AG04450 (cell line): Measurements from ENCODE around the gene CACNA1D. TPM values are rescaled to one million over a fixed set of nuclear protein-coding genes. Genes with fewer than 3 reads are reported as not detected.

ENCODE experiments used
- CTCF ChIA-PET: fragments of 300-600, 350-600 bp; formaldehyde crosslinking; extraction: SDS; loops from one replicate; lab custom pipeline; 2022; ENCODE audit warnings: antibody characterized with exemption, inconsistent platforms; lab: Charles Lee
- POLR2A ChIA-PET: fragments of 350-600 bp; formaldehyde crosslinking; extraction: SDS; loops from one replicate; lab custom pipeline; 2021; ENCODE audit warnings: antibody characterized with exemption, inconsistent platforms; lab: Yijun Ruan, JAX
- DNase-seq: peaks from one replicate; pipeline ENCODE4 v3.0.0-alpha.2; 2011; ENCODE audit warnings: low read depth, low spot score
- H3K27ac ChIP-seq: one replicate; pipeline ENCODE4 v1.5.1; 2012; ENCODE audit warnings: low read depth, low read length, control low read depth
- H3K27me3 ChIP-seq: one replicate; pipeline ENCODE4 v1.6.0; 2012; ENCODE audit warnings: low read length; ENCODE audit not compliant: control insufficient read depth, insufficient read depth
- H3K4me3 ChIP-seq: 2 replicates; pipeline ENCODE4 v1.5.1; 2011; ENCODE audit warnings: mild to moderate bottlenecking, low read depth, low read length, control low read depth
- H3K9me3 ChIP-seq: 2 replicates; pipeline ENCODE4 v1.5.1; 2012; ENCODE audit warnings: low read length; ENCODE audit not compliant: control insufficient read depth, insufficient read depth
- polyA plus RNA-seq: library from polyadenylated mRNA; depleted of rRNA; stranded (reverse); fragments of >200 nt; gene quantifications from 2 replicates; pipeline ENCODE4 v1.2.3, GENCODE V29; 2011
- TF ChIP-seq, protein P1 (sequence below): IDR thresholded peaks from 2 replicates; pipeline ENCODE4 v1.5.1; 2011; ENCODE audit warnings: low read depth, low read length, control low read depth, inconsistent platforms

The CACNA1D gene
- polyA plus RNA-seq, 1 experiment = 0.07 TPM

DNA sequence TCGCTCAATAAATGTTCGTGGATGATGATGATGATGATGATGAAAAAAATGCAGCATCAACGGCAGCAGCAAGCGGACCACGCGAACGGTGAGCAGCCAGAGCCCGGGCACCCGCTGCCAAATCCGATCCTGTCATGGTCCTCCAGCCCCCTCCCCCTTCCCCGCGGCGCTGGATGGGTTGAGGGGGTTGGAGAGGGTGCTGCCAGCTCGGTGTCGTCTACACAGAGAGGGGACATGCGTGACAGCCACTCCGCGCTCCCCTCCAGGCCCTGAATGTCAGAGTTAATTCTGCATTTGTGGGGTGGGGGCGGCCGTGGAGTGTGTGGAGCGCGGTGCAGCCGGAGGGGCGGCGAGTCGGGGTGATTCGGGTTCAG is 722 bp downstream of the CACNA1D start:
- POLR2A ChIA-PET = no interaction called here
- CTCF ChIA-PET = no interaction called here
- Histone ChIP-seq H3K27ac (no peak overlapping the region), H3K27me3 (peaks cover 46% of the 10 kb centered on the region), H3K9me3 (no peaks in the 10 kb centered on the region; the same call in 1 of the 2 replicates), H3K4me3 (no peak overlapping the region)
- DNase-seq = no peak
- TF ChIP-seq, protein P1, sequence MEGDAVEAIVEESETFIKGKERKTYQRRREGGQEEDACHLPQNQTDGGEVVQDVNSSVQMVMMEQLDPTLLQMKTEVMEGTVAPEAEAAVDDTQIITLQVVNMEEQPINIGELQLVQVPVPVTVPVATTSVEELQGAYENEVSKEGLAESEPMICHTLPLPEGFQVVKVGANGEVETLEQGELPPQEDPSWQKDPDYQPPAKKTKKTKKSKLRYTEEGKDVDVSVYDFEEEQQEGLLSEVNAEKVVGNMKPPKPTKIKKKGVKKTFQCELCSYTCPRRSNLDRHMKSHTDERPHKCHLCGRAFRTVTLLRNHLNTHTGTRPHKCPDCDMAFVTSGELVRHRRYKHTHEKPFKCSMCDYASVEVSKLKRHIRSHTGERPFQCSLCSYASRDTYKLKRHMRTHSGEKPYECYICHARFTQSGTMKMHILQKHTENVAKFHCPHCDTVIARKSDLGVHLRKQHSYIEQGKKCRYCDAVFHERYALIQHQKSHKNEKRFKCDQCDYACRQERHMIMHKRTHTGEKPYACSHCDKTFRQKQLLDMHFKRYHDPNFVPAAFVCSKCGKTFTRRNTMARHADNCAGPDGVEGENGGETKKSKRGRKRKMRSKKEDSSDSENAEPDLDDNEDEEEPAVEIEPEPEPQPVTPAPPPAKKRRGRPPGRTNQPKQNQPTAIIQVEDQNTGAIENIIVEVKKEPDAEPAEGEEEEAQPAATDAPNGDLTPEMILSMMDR = no peak

DNA sequence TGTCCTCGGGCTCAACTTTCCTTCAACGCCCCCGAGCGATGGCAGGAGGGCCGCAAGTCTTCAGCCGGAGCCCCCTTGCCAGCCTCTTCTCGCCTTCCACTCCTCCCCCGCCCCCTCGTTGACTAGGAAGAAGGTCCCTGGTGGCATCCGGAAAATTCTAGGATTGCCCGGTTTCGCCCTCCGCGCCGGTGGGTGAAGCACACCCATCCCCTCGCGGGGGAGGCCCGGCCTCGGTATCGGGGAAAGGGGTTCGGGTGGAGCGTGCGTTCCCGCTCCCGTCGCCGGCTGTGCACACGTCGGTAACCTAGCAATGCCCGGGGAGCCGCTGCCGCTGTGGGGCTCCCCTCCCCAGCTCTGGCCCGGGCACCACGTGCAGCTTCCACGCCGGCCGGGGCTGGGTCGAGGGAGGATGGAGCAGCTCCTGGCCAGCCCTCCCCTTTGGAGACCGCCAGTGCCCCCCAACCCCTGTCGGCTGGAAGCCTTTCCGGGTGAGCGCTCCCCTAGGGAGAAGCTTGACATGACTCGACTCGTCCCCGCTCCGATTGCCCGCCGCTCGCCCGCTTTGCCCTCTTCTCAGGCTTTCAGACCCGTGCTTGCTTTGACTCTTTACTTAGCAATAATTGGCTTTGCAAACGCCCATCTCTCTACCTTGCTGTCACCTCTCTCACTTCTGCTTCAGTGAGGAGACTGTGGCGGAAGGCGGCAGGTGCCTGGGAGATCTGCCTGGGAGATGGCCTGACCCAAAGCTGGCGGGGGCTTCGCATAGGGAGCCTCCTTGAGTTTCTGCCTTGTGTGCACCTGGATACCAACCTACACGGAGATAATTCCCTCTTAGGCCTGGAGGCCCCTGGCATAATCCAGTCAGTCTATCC is 1.3 kb downstream of the CACNA1D start:
- peaks cover 46% of the 10 kb centered on the region for H3K27me3 ChIP-seq
- no peak overlapping the region for H3K4me3 ChIP-seq
- no peak overlapping the region for H3K27ac ChIP-seq
- no peaks in the 10 kb centered on the region; the same call in 1 of the 2 replicates for H3K9me3 ChIP-seq
- DNase-seq = no peak
- TF ChIP-seq, protein P1 = no peak
- CTCF ChIA-PET = interaction anchor here (1.4 kb wide), 1 partner anchor 197 kb away, joined by 3 read pairs; no protein-coding TSS in a partner anchor
- POLR2A ChIA-PET = no interaction called here

DNA sequence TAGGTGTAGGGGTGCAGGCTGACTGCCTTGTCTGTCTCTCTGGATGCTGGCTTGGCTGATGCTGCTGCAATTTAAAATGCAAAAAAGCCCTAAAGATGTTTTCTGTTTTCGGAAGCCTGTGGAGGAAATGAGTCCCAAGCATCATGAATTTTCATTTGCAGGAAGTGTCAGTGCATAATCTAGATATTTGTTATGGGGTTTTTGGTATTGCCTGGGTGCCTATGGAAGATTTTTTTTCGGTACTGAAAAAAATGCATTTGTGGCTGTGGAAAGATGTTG is 1.9 kb downstream of the CACNA1D start:
- DNase-seq = no peak
- no peak overlapping the region for H3K4me3 ChIP-seq
- H3K27ac ChIP-seq = no peak overlapping the region
- peaks cover 46% of the 10 kb centered on the region for H3K27me3 ChIP-seq
- TF ChIP-seq, protein P1 = no peak
- ChIA-PET POLR2A (no interaction called here), CTCF (interaction anchor here (1.4 kb wide), 1 partner anchor 197 kb away, joined by 3 read pairs; no protein-coding TSS in a partner anchor)
- no peaks in the 10 kb centered on the region; the same call in 1 of the 2 replicates for H3K9me3 ChIP-seq

DNA sequence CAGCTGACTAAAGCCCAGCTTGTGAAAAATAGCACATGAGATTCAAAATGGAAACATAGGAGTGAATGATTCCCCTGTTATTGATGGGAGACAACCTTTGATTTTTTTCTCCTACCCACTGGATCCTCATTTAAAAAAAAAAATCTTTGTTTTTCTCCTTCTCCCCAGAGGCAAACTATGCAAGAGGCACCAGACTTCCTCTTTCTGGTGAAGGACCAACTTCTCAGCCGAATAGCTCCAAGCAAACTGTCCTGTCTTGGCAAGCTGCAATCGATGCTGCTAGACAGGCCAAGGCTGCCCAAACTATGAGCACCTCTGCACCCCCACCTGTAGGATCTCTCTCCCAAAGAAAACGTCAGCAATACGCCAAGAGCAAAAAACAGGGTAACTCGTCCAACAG is 2.6 kb downstream of the CACNA1D start:
- ChIA-PET POLR2A (no interaction called here), CTCF (interaction anchor here (1.4 kb wide), 1 partner anchor 198 kb away, joined by 3 read pairs; no protein-coding TSS in a partner anchor)
- no peak overlapping the region for H3K27ac ChIP-seq
- TF ChIP-seq, protein P1 = no peak
- no peak overlapping the region for H3K4me3 ChIP-seq
- no peak for DNase-seq
- peaks cover 46% of the 10 kb centered on the region for H3K27me3 ChIP-seq
- H3K9me3 ChIP-seq = no peaks in the 10 kb centered on the region; the same call in 1 of the 2 replicates

DNA sequence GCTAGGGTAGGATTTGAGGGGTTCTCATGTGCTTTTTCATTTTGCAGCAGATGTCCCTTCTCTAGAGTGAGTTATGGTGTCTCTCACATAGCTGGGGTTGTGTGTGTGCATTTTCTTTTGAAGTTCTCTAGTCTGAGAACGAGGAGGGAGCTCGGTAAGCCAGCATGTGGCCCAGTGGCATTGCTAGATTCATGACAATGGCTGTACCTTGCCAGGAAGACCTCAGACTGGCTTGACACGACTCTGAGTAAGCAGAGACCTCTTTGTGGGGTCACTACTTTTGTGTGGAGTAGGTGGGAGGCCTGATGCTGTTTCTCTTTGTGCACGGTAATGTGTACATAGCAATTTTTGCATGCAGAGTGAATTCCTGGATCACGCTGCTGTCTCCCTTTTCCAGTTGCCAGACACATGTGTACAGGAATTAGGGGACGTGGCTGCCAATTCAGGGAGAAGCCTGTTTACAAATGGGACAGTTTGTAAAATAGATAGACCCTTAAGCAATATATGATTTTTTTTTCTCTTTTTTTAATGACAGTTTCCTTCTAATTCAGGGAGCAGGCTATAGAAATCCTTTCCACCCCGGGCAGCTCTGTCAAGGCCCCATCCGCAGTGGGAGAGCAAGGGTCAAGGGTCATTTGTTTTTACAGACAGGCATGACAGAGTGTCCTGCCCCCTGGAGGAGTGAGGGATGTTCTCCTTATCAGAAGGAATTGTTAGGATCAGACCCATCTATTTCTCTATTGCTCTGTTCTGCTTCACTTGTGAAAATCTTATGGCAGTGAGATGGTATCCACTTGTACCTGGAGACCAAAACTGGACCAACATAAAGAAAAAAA is 4.6 kb downstream of the CACNA1D start:
- Histone ChIP-seq H3K4me3 (no peak overlapping the region), H3K27ac (no peak overlapping the region), H3K27me3 (peaks cover 32% of the 10 kb centered on the region), H3K9me3 (no peaks in the 10 kb centered on the region; the same call in 1 of the 2 replicates)
- ChIA-PET POLR2A (no interaction called here), CTCF (no interaction called here)
- TF ChIP-seq, protein P1 = no peak
- no peak for DNase-seq
